IMR-90 (cell line): ENCODE results near the gene ADGRL3. TPM values are rescaled to one million over a fixed set of nuclear protein-coding genes. Genes with fewer than 3 reads are reported as not detected.

ENCODE experiments used
- ATAC-seq: fragments of 200-7000 bp; cut with Tn5 transposase; 2 replicates; pipeline ENCODE4 v1.9.1; 2020; ENCODE audit warnings: low read depth, mild to moderate bottlenecking, moderate library complexity
- BruUV-seq: library from RNA; stranded (reverse); fragments of 400-500 nt; replicated peaks from 2 replicates; lab custom pipeline; 2021; lab: Mats Ljungman, UMichigan
- CTCF ChIA-PET: fragments of 300-600 bp; formaldehyde crosslinking; extraction: SDS; loops from one replicate; lab custom pipeline; 2021; ENCODE audit warnings: antibody characterized with exemption; lab: Yijun Ruan, JAX
- POLR2A ChIA-PET: fragments of 300-600 bp; sonication (Branson Sonifier 250); formaldehyde crosslinking; loops from one replicate; lab custom pipeline; 2022; ENCODE audit warnings: antibody characterized with exemption; ENCODE audit not compliant: unreplicated experiment; lab: Charles Lee
- DNase-seq: peaks from one replicate; pipeline ENCODE4 v3.0.0; 2013
- H2AFZ ChIP-seq: replicated peaks from 2 replicates; pipeline ENCODE3; 2013; ENCODE audit warnings: low read length, mild to moderate bottlenecking; ENCODE audit not compliant: poor library complexity
- H2AK5ac ChIP-seq: 2 replicates; pipeline ENCODE4 v1.6.1; 2013; ENCODE audit warnings: low read depth, low read length, inconsistent platforms
- H2AK9ac ChIP-seq: replicated peaks from 2 replicates; pipeline ENCODE3; 2013; ENCODE audit warnings: mild to moderate bottlenecking, low read depth, low read length, moderate library complexity; ENCODE audit not compliant: poor library complexity
- H2BK120ac ChIP-seq: 2 replicates; pipeline ENCODE4 v1.6.1; 2013; ENCODE audit warnings: low read depth, low read length, inconsistent platforms
- H2BK15ac ChIP-seq: 3 replicates; pipeline ENCODE4 v1.6.1; 2013; ENCODE audit warnings: low read depth, low read length, inconsistent platforms
- H2BK20ac ChIP-seq: 2 replicates; pipeline ENCODE4 v1.6.1; 2013; ENCODE audit warnings: low read depth, mild to moderate bottlenecking, inconsistent platforms, low read length, moderate library complexity
- H2BK5ac ChIP-seq: 2 replicates; pipeline ENCODE4 v1.6.1; 2013; ENCODE audit warnings: mild to moderate bottlenecking, low read depth, low read length, inconsistent platforms; ENCODE audit not compliant: poor library complexity, severe bottlenecking
- H3K14ac ChIP-seq: replicated peaks from 2 replicates; pipeline ENCODE4 v1.6.1; 2013; ENCODE audit warnings: low read depth, low read length, inconsistent platforms
- H3K18ac ChIP-seq: 2 replicates; pipeline ENCODE4 v1.6.1; 2013; ENCODE audit warnings: low read depth, low read length, control low read depth
- H3K23ac ChIP-seq: 2 replicates; pipeline ENCODE4 v1.6.1; 2013; ENCODE audit warnings: low read depth, low read length, inconsistent platforms
- H3K27ac ChIP-seq: 2 replicates; pipeline ENCODE4 v1.5.1; 2013; ENCODE audit warnings: mild to moderate bottlenecking, control low read depth, low read length; ENCODE audit not compliant: insufficient read depth
- H3K27me3 ChIP-seq: 2 replicates; pipeline ENCODE4 v1.6.1; 2013; ENCODE audit warnings: low read length; ENCODE audit not compliant: control insufficient read depth, insufficient read depth
- H3K36me3 ChIP-seq: 2 replicates; pipeline ENCODE4 v1.6.1; 2013; ENCODE audit warnings: low read length, mixed read lengths; ENCODE audit not compliant: control insufficient read depth, insufficient read depth
- H3K4ac ChIP-seq: 2 replicates; pipeline ENCODE4 v1.6.1; 2013; ENCODE audit warnings: low read depth, low read length, inconsistent platforms
- H3K4me1 ChIP-seq: 2 replicates; pipeline ENCODE4 v1.6.1; 2013; ENCODE audit warnings: low read length, mixed read lengths; ENCODE audit not compliant: control insufficient read depth, insufficient read depth
- H3K4me2 ChIP-seq: 2 replicates; pipeline ENCODE4 v1.6.1; 2013; ENCODE audit warnings: low read depth, mild to moderate bottlenecking, control low read depth, low read length, moderate library complexity
- H3K4me3 ChIP-seq: 2 replicates; pipeline ENCODE4 v1.5.1; 2013; ENCODE audit warnings: low read depth, mild to moderate bottlenecking, control low read depth, low read length, moderate library complexity; ENCODE audit not compliant: insufficient read depth
- H3K56ac ChIP-seq: 2 replicates; pipeline ENCODE4 v1.6.1; 2013; ENCODE audit warnings: low read length, inconsistent platforms; ENCODE audit not compliant: insufficient read depth; ENCODE audit errors: extremely low read depth
- H3K79me1 ChIP-seq, 2 experiments: 2 replicates each; pipeline ENCODE4 v1.6.1; 2013; ENCODE audit warnings: low read length in 2 of 2, inconsistent platforms in 1 of 2, low read depth in 1 of 2
- H3K9ac ChIP-seq: 2 replicates; pipeline ENCODE4 v1.6.1; 2013; ENCODE audit warnings: low read depth, low read length, control low read depth
- H3K9me1 ChIP-seq: 2 replicates; pipeline ENCODE4 v1.6.1; 2013; ENCODE audit warnings: low read length, inconsistent platforms; ENCODE audit not compliant: insufficient read depth
- H3K9me3 ChIP-seq: 2 replicates; pipeline ENCODE4 v1.6.1; 2013; ENCODE audit warnings: low read length; ENCODE audit not compliant: control insufficient read depth, insufficient read depth
- H4K20me1 ChIP-seq: 2 replicates; pipeline ENCODE4 v1.6.1; 2013; ENCODE audit warnings: low read length, inconsistent platforms; ENCODE audit not compliant: insufficient read depth
- H4K5ac ChIP-seq: 2 replicates; pipeline ENCODE4 v1.6.1; 2013; ENCODE audit warnings: mild to moderate bottlenecking, low read depth, low read length, control low read depth
- H4K8ac ChIP-seq, 2 experiments: 2 replicates each; pipeline ENCODE4 v1.6.1; 2013; ENCODE audit warnings: low read depth in 2 of 2, low read length in 2 of 2, control low read depth in 1 of 2, inconsistent platforms in 1 of 2
- H4K91ac ChIP-seq: 2 replicates; pipeline ENCODE4 v1.6.1; 2013; ENCODE audit warnings: low read depth, low read length, inconsistent platforms; ENCODE audit not compliant: insufficient read depth
- BHLHE40 ChIP-seq: fragments of 150-350 bp; IDR thresholded peaks from 2 replicates; pipeline ENCODE4 v1.6.1; 2016; ENCODE audit warnings: mild to moderate bottlenecking, low read depth, low read length
- FOS ChIP-seq: fragments of 150-350 bp; IDR thresholded peaks from 2 replicates; pipeline ENCODE4 v1.6.1; 2016; ENCODE audit warnings: low read depth, low read length
- RCOR1 ChIP-seq: IDR thresholded peaks from 2 replicates; pipeline ENCODE4 v1.6.1; 2012; ENCODE audit warnings: mild to moderate bottlenecking, low read length, improper control_type of control experiment; ENCODE audit not compliant: insufficient replicate concordance
- WGBS, 2 experiments: methylation state at CpG; one replicate each; pipeline versions ENCODE4 v1.1.5 to v1.1.7; 2013; ENCODE audit warnings: missing lambda C conversion rate in 2 of 2; ENCODE audit not compliant: insufficient read length in 1 of 2; ENCODE audit errors: extremely low coverage in 2 of 2; 5-methylcytosine and 5-hydroxymethylcytosine counted together
- dilution Hi-C: fragments of 300-500 bp; cut with HindIII; formaldehyde crosslinking; loops from one replicate; pipeline ENCODE4 v1.14.3; 2018; ENCODE audit warnings: low sequenced_read_pairs; ENCODE audit not compliant: unreplicated experiment
- in situ Hi-C: fragments of 300-500 bp; cut with MboI; formaldehyde crosslinking; loops from 3 replicates; pipeline ENCODE4 v1.14.3; 2019; ENCODE audit warnings: low sequenced_read_pairs, inconsistent platforms, mixed read lengths
- intact Hi-C: fragments of 100-400 bp; cut with micrococcal nuclease; formaldehyde crosslinking; loops from 2 replicates; pipeline ENCODE4 v1.10.0; 2022
- polyA plus RNA-seq, 3 experiments: library from polyadenylated mRNA; depleted of rRNA; stranded (reverse); fragments of >200 nt; gene quantifications; 2 replicates each; pipeline ENCODE4 v1.2.3, GENCODE V29; 2012; ENCODE audit warnings: low replicate concordance in 1 of 3
- total RNA-seq: library from RNA; depleted of rRNA; stranded (reverse); fragments of >200 nt; gene quantifications from 2 replicates; pipeline ENCODE4 v1.2.3, GENCODE V29; 2012

Gene ADGRL3
- total and polyA plus RNA-seq, 2 of the 4 experiments (the other 2 are of a cell fraction) = 0.46 to 2.5 TPM

DNA sequence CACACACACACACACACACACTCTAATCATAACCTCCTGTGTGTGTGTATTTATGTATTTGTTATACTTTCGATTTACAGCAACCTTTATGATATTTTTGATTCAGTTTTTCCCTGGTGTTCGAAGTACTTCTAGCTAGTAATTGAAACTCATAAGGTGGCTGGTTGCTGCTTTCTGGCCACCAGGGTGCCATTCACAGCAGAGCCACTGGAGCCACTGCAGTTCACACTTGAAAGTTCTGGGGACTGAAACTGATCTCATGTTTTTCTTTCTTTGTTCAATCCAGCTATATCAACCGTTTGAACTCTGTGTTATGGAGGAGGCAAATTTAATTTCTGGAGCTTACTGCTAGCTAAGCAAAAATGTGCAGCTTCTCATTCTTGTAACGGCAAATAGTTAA, 419.4 kb downstream of the ADGRL3 start:
- in situ Hi-C loops = no loop called here
- H3K27ac ChIP-seq = no peak overlapping the region
- no peak for DNase-seq
- H2BK20ac ChIP-seq = no peak overlapping the region
- H3K23ac ChIP-seq = no peak overlapping the region
- H2BK15ac ChIP-seq = no peak overlapping the region
- no peaks in the 10 kb centered on the region for H4K20me1 ChIP-seq
- H4K8ac ChIP-seq = no peak overlapping the region
- no peak overlapping the region for H2AFZ ChIP-seq
- H3K4me3 ChIP-seq = no peak overlapping the region
- no peak overlapping the region for H2BK120ac ChIP-seq
- no peak overlapping the region for H4K91ac ChIP-seq
- WGBS, 2 experiments = no CpG with 5 or more reads among the region's 4 CpGs
- TF ChIP-seq BHLHE40 (no peak), RCOR1 (no peak), FOS (no peak)
- no peaks in the 10 kb centered on the region for H3K79me1 ChIP-seq
- H2BK5ac ChIP-seq = no peak overlapping the region
- no peak overlapping the region for H2AK9ac ChIP-seq
- H3K18ac ChIP-seq = no peak overlapping the region
- H3K9ac ChIP-seq = no peak overlapping the region
- no peak overlapping the region for H3K14ac ChIP-seq
- no peak overlapping the region for H2AK5ac ChIP-seq
- ChIA-PET POLR2A (no interaction called here), CTCF (interaction anchor here (1.0 to 1.1 kb wide), 2 partner anchors 34 to 117 kb away, joined by 3 to 4 read pairs; no protein-coding TSS in a partner anchor)
- no peaks in the 10 kb centered on the region for H3K4me1 ChIP-seq
- no peaks in the 10 kb centered on the region for H3K36me3 ChIP-seq
- BruUV-seq = no TSS peak
- H3K27me3 ChIP-seq = no peaks in the 10 kb centered on the region
- H3K4ac ChIP-seq = no peak overlapping the region
- intact Hi-C loops = no loop called here
- no peaks in the 10 kb centered on the region for H3K9me1 ChIP-seq
- no peak overlapping the region for H3K4me2 ChIP-seq
- H3K9me3 ChIP-seq = no peaks in the 10 kb centered on the region
- dilution Hi-C loops = no loop called here
- no peak for ATAC-seq
- no peak overlapping the region for H4K5ac ChIP-seq
- no peak overlapping the region for H3K56ac ChIP-seq
